ENCODE measurements around the gene CLCF1. TPM values are rescaled to one million over a fixed set of nuclear protein-coding genes. Genes with fewer than 3 reads are reported as not detected.
A peak's percentile ranks its signal among the peaks of the same experiment; 100 is the strongest.

The CLCF1 gene
- total and polyA plus RNA-seq, 2 of the 13 experiments (the other 11 are each of a cell fraction or from before 2014, with no cell fraction given): 0.49 to 0.78 TPM

- no peak for TF ChIP-seq DZIP1 (CRISPR knock-in tag; IDR thresholded peaks at IDR 0.05)
- TF ChIP-seq ZNF160 (CRISPR knock-in tag; IDR thresholded peaks at IDR 0.05): no peak
- no peak for TF ChIP-seq ZNF605 (CRISPR knock-in tag; IDR thresholded peaks at IDR 0.05)
- TF ChIP-seq ZNF33B (CRISPR knock-in tag; IDR thresholded peaks at IDR 0.05): no peak
- TF ChIP-seq ZNF839 (CRISPR knock-in tag; IDR thresholded peaks at IDR 0.05; ENCODE audit: borderline replicate concordance): no peak
- 0 out of 2 replicates have a peak, but pooled peaks have one; percentile 9 for TF ChIP-seq SOX5 (CRISPR knock-in tag; IDR thresholded peaks at IDR 0.05; ENCODE audit: borderline replicate concordance)
- no peak for TF ChIP-seq ZNF121 (CRISPR knock-in tag; IDR thresholded peaks at IDR 0.05)
- TF ChIP-seq HMG20B (CRISPR knock-in tag; conservative IDR thresholded peaks at IDR 0.05): no peak
- no peak for TF ChIP-seq THAP11 (CRISPR knock-in tag; IDR thresholded peaks at IDR 0.05)
- no peak for TF ChIP-seq AFF4 (CRISPR knock-in tag; IDR thresholded peaks at IDR 0.05)
- TF ChIP-seq STAG1 (CRISPR knock-in tag; IDR thresholded peaks at IDR 0.05): peak; percentile 69
- no peak for TF ChIP-seq ZNF883 (CRISPR knock-in tag; IDR thresholded peaks at IDR 0.05; ENCODE audit: not compliant biosample characterization)
- TF ChIP-seq PRPF4 (IDR thresholded peaks at IDR 0.05; ENCODE audit: low read depth, low read length, poor library complexity, severe bottlenecking): no peak
- no peak for TF ChIP-seq RERE (CRISPR knock-in tag; IDR thresholded peaks at IDR 0.05; ENCODE audit: low read depth)
- no peak for TF ChIP-seq RBFOX2 (IDR thresholded peaks at IDR 0.05; ENCODE audit: low read depth, low read length)
- no peak for TF ChIP-seq ARID2 (CRISPR knock-in tag; IDR thresholded peaks at IDR 0.05; ENCODE audit: borderline replicate concordance)
These were observed 22.0 kb downstream of the CLCF1 start (continued) for GRCh38 chr11:67351275-67352005.

Measured in HepG2 (cell line).